Measurements from ENCODE around the gene TRPV3.
"Not testable (repeated sequence)": the region's sequence is repeated elsewhere in the genome, so short reads cannot be mapped to it uniquely, and the experiment has no call there.

DNA sequence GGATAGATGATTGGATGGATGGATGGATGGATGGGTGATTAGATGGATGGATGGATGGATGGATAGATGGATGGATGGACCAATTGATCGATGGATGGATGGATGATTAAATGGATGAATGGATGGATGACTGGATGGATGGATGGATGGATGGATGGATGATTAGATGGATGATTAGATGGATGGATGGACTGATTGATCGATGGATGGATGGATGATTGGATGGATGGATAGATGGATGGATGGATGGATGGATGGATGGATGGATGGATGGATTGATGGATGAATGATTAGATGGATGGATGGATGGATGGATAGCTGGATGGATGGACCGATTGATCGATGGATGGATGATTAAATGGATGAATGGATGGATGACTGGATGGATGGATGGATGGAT lies 38.1 kb downstream of the TRPV3 start:
- TF ChIP-seq, protein P1, sequence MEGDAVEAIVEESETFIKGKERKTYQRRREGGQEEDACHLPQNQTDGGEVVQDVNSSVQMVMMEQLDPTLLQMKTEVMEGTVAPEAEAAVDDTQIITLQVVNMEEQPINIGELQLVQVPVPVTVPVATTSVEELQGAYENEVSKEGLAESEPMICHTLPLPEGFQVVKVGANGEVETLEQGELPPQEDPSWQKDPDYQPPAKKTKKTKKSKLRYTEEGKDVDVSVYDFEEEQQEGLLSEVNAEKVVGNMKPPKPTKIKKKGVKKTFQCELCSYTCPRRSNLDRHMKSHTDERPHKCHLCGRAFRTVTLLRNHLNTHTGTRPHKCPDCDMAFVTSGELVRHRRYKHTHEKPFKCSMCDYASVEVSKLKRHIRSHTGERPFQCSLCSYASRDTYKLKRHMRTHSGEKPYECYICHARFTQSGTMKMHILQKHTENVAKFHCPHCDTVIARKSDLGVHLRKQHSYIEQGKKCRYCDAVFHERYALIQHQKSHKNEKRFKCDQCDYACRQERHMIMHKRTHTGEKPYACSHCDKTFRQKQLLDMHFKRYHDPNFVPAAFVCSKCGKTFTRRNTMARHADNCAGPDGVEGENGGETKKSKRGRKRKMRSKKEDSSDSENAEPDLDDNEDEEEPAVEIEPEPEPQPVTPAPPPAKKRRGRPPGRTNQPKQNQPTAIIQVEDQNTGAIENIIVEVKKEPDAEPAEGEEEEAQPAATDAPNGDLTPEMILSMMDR (IDR thresholded peaks at IDR 0.05), result not testable (repeated sequence)
- not testable (repeated sequence) for TF ChIP-seq POLR2A (IDR thresholded peaks at IDR 0.05)

Measured in Peyer's patch (tissue), 4 donors.